T47D (cell line): Measurements from ENCODE around the gene ARHGEF12.

ENCODE experiments used
- DNase-seq, 2 experiments: peaks; one replicate each; pipeline versions ENCODE4 v3.0.0 to v3.0.0-alpha.2; 2011 to 2012; ENCODE audit warnings: low read depth in 1 of 2, low spot score in 1 of 2
- JUND ChIP-seq: IDR thresholded peaks from 2 replicates; pipeline ENCODE4 v1.6.1; 2012; ENCODE audit warnings: low read depth
- in situ Hi-C: cut with HindIII; loops from 2 replicates; pipeline ENCODE4 v1.10.0; 2016; ENCODE audit warnings: low sequenced_read_pairs, low pct_unique_long_range_greater_than_20kb

ARHGEF12 gene

GRCh38 chr11:120327311-120327710 lies 8.9 kb upstream of the ARHGEF12 start:
- no peak for TF ChIP-seq JUND
- DNase-seq: no peak
- in situ Hi-C loops: no loop called here

GRCh38 chr11:120329556-120329955 lies 6.7 kb upstream of the ARHGEF12 start:
- in situ Hi-C loops: no loop called here
- no peak for DNase-seq
- TF ChIP-seq JUND: no peak

- in situ Hi-C loops: no loop called here
- no peak for TF ChIP-seq JUND
- no peak for DNase-seq
Observed at GRCh38 chr11:120330045-120330444, 6.2 kb upstream of the ARHGEF12 start.

GRCh38 chr11:120331301-120331996 lies 4.8 kb upstream of the ARHGEF12 start:
- in situ Hi-C loops: no loop called here
- DNase-seq: peak; percentile 63 to 94
- peak; percentile 86 for TF ChIP-seq JUND

- no peak for DNase-seq
- no peak for TF ChIP-seq JUND
- in situ Hi-C loops: no loop called here
Observed at GRCh38 chr11:120332822-120333716, 3.1 kb upstream of the ARHGEF12 start.

- no peak for DNase-seq
- in situ Hi-C loops: no loop called here
- TF ChIP-seq JUND: no peak
Observed at GRCh38 chr11:120333801-120334200, 2.4 kb upstream of the ARHGEF12 start.

- TF ChIP-seq JUND: no peak
Observed at GRCh38 chr11:120334332-120334731, 1.9 kb upstream of the ARHGEF12 start.

GRCh38 chr11:120334894-120335462 lies 1.2 kb upstream of the ARHGEF12 start:
- DNase-seq: peak; percentile 81 to 92
- in situ Hi-C loops: no loop called here
- no peak for TF ChIP-seq JUND

More at GRCh38 chr11:120334332-120334731, 1.9 kb upstream of the ARHGEF12 start:
- in situ Hi-C loops: no loop called here
- no peak for DNase-seq

GRCh38 chr11:120335556-120335907 lies 681 bp upstream of the ARHGEF12 start:
- in situ Hi-C loops: no loop called here
- DNase-seq: no peak
- no peak for TF ChIP-seq JUND

- in situ Hi-C loops: no loop called here
Observed at GRCh38 chr11:120336641-120337354, 585 bp downstream of the ARHGEF12 start.

GRCh38 chr11:120337355-120338106 lies 1.3 kb downstream of the ARHGEF12 start:
- in situ Hi-C loops: no loop called here
- TF ChIP-seq JUND: no peak
- DNase-seq: peak in 1 of 2 experiments; percentile 37

More at GRCh38 chr11:120336641-120337354, 585 bp downstream of the ARHGEF12 start:
- DNase-seq: peak in 1 of 2 experiments; percentile 45
- TF ChIP-seq JUND: no peak
